HUDEP-2 (cell line): ENCODE results near the gene PRAMEF20.
A peak's percentile ranks its signal among the peaks of the same experiment; 100 is the strongest.
"Not testable (repeated sequence)": the region's sequence is repeated elsewhere in the genome, so short reads cannot be mapped to it uniquely, and the experiment has no call there.

Experiments used
- DNase-seq, 76 experiments: peaks; one replicate each; lab custom pipeline; 2025; ENCODE audit not compliant: unreplicated experiment in 76 of 76; lab: John Stamatoyannopoulos, UW

The PRAMEF20 gene

DNA sequence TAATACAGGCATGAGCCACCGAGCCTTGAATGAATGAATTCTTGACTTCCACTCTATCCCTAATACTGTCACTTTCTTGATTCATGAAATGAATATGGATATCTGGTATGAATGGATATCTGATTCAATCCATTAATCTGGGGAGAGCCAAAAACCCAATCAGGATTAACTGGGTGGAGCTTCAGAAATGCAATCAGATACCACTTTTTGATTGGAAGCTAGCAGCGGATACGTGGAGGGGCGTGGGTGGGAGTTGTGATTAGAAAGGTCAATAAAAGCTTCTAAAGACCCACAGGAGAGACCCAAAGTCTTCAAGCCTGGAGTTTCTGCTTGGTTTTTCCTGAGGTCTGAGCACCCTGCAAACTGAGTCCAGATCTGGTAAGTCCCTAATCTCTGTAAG is at the start of gene PRAMEF20:
Gene PRAMEF20, plus strand, starts transcription at position 301 of the 400 bp plus-strand sequence. CDS start 5,905 bp downstream, outside the sequence.
- not testable (repeated sequence) for DNase-seq

DNA sequence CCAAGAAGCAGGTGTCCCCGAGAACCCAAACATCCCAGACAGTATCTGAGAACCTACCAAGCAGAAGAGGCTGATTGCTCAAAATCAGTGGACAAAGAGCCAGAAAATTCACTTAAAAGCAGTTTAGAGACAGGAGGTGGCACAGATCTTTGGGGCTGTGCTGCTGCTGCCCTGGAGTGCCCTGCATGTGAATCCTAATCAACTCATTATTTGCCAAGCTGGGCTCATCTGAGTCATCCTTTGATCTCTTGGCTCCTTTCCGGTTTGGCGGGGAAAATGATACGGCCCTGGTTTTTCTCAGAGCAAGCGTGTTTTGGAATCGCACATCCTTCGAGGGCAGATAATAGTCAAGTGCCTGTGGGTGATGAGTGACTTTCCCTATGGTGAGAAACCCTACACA is 47.9 kb upstream of the PRAMEF20 start:
- DNase-seq, result not testable (repeated sequence)

DNA sequence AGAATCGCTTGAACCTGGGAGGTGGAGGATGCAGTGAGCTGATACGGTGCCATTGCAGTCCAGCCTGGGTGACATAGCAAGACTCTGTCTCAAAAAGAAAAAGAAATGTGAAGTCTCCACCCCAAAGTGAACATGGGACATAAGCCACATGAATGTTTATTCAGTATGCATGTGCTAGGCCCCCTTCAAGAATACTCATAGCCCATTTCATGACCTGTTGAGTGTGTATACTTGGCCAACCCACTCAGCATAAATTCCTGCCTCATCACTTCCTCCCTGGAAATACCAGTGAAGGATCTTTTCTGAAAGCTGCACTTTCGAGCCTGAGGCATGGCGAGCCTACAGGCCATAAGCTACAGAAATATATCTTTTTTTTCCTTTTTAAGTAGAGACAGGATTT is 45.3 kb upstream of the PRAMEF20 start:
- DNase-seq, result not testable (repeated sequence)

DNA sequence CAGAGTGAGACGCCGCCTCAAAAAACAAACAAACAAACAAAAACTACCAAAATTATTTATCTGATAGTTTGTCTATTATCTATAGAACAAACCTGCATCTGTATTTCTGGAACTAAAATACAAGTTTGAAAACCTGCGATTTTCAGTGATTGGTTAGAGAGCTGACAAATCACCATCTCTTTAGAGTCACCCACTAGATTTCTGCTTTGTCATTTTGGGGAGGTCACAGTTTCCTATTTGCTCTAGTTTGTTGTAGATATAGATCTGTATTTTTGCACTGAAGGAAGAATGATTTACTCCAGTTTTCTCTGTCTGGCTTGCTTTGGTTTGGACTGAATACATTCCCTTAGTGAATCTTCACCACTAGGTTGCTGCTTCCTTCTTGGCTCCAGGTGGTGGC is 43.7 kb upstream of the PRAMEF20 start:
- not testable (repeated sequence) for DNase-seq

- DNase-seq, result peak in 26 of 76 experiments; percentile 0 to 63 (median 13)
Observed at GRCh38 chr1:13368544-13368943, 41.7 kb upstream of the PRAMEF20 start.

DNA sequence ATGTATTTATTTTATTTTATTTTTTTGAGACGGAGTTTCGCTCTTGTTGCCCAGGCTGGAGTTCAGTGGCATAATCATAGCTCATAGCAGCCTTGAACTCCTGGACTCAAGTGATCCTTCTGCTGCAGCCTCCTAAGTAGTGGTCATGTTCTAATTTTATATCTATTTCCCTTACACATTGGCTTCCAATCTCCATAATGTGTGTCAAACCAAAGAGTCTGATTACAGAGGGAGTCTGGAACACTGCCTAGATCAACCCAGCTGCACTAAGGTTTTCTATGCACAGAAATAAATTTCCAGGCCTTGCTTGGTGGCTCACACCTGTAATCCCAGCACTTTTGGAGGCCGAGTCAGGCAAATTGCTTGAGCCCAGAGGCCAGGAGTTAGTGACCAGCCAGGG is 31.3 kb upstream of the PRAMEF20 start:
- not testable (repeated sequence) for DNase-seq

GRCh38 chr1:13380380-13380779 is 29.9 kb upstream of the PRAMEF20 start:
- DNase-seq, result not testable (repeated sequence)

- not testable (repeated sequence) for DNase-seq
Observed at GRCh38 chr1:13389332-13389731, 20.9 kb upstream of the PRAMEF20 start, which contains the start of gene PRAMEF17. PRAMEF17 (plus strand) TSS chr1:13389632; CDS start chr1:13389658, 26 bp downstream.

DNA sequence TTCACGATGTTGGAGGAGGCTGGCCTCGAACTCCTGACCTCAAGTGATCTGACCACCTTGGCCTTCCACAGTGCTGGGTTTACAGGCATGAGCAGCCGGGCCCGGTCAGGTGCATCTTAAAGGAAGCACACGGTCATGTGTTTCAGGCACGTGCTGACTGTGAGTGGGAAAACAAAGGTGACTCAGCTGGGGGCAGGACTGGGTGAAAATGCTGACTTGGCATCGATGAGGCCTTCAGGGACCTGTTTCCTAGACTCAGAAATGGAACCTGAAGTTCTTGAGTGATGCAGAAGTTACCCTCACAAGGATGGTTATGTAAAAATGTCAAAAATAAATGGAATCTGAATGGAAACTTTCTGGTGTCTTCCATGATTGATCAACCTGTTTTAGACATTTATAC is 17.2 kb upstream of the PRAMEF20 start:
- not testable (repeated sequence) for DNase-seq

DNA sequence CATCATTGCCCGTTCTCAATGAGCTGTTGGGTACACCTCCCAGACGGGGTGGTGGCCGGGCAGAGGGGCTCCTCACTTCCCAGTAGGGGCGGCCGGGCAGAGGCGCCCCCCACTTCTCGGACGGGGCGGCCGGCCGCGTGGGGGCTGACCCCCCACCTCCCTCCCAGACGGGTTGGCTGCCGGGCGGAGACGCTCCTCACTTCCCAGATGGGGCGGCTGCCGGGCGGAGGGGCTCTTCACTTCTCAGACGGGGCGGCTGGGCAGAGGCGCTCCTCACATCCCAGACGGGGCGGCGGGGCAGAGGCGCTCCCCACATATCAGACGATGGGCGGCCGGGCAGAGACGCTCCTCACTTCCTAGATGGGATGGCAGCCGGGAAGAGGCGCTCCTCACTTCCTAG is 15.5 kb upstream of the PRAMEF20 start:
- not testable (repeated sequence) for DNase-seq

DNA sequence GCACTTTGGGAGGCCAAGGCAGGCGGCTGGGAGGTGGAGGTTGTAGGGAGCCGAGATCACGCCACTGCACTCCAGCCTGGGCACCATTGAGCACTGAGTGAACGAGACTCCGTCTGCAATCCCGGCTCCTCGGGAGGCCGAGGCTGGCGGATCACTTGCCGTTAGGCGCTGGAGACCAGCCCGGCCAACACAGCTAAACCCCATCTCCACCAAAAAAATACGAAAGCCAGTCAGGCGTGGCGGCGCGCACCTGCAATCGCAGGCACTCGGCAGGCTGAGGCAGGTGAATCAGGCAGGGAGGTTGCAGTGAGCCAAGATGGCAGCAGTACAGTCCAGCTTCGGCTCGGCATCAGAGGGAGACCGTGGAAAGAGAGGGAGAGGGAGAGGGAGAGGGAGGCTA is 14.9 kb upstream of the PRAMEF20 start:
- not testable (repeated sequence) for DNase-seq

- no peak for DNase-seq
Observed at GRCh38 chr1:13407811-13408210, 2.4 kb upstream of the PRAMEF20 start.

DNA sequence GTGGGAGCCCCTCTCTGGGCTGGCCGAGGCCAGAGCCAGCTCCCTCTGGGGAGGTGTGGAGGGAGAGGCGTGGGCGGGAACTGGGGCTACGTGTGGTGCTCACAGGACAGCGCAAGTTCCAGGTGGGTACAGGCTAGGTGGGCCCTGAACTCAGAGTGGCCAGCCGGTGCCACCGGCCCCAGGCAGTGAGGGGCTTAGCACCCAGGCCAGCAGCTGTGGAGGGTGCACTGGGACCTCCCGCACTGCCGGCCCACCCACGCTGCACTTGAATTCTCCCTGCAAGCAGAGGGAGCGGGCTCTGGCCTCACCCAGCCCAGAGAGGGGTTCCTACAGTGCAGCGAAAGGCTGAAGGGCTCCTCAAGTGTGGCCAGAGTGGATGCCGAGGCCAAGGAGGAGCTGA is 20.2 kb downstream of the PRAMEF20 start:
- no peak for DNase-seq

DNA sequence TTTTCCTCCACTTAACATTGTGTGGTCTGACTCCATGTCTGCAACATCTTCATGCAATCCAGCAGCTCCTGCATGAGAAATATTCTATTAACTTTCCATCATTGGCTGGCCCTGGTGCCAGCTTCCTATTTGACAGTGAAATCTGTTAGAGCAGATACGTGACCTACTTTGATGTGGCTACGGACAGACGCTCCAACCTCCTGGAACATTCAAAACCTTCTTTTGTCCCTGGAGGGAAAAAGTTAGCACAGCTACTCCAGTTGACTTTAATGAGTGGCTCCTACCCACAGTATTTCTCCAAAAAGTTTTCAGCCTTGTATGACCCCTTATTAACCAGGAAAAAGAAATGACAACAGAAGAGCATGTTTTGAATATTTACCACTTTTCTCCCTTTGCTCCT is 22.0 kb downstream of the PRAMEF20 start:
- no peak for DNase-seq

- not testable (repeated sequence) for DNase-seq
Observed at GRCh38 chr1:13433694-13434358, 23.6 kb downstream of the PRAMEF20 start.

DNA sequence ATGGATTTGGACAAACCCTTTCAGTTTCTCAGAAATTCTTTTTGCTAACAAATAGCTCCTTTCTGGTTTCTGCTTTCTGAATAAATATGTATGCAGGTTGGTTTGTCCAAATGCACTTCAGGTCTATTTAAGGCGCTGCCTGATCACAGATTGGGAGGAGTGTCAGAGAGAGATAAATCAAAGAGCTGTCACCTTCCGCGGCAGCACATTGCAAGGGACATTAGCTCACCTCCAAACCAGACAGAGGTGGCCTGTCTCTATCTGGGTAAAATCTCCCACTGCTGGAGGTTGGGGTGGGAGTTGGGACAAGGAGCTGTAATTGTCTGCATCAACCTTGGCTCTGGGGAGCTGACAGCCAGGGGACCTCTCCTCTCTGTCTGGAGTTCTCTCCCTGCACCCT is 25.2 kb downstream of the PRAMEF20 start:
- no peak for DNase-seq

DNA sequence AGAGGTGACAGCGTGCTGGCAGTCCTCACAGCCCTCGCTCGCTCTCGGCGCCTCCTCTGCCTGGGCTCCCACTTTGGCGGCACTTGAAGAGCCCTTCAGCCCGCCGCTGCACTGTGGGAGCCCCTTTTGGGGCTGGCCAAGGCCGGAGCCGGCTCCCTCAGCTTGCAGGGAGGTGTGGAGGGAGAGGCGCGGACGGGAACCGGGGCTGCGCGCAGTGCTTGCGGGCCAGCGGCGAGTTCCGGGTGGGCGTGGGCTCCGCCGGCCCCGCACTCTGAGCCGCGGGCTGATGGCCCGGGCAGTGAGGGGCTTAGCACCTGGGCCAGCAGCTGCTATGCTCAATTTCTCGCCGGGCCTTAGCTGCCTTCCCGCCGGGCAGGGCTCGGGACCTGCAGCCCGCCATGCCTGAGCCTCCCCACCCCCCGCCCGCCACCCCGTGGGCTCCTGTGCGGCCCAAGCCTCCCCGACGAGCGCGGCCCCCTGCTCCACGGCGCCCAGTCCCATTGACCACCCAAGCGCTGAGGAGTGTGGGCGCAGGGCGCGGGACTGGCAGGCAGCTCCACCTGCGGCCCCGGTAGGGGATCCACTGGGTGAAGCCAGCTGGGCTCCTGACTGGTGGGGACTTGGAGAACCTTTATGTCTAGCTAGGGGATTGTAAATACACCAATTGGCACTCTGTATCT is 29.0 kb downstream of the PRAMEF20 start:
- DNase-seq, result not testable (repeated sequence)

GRCh38 chr1:13443335-13443979 is 33.2 kb downstream of the PRAMEF20 start:
- no peak for DNase-seq

- no peak for DNase-seq
Observed at GRCh38 chr1:13450204-13450603, 40.0 kb downstream of the PRAMEF20 start.

GRCh38 chr1:13451399-13451965 is 41.2 kb downstream of the PRAMEF20 start:
- no peak for DNase-seq

DNA sequence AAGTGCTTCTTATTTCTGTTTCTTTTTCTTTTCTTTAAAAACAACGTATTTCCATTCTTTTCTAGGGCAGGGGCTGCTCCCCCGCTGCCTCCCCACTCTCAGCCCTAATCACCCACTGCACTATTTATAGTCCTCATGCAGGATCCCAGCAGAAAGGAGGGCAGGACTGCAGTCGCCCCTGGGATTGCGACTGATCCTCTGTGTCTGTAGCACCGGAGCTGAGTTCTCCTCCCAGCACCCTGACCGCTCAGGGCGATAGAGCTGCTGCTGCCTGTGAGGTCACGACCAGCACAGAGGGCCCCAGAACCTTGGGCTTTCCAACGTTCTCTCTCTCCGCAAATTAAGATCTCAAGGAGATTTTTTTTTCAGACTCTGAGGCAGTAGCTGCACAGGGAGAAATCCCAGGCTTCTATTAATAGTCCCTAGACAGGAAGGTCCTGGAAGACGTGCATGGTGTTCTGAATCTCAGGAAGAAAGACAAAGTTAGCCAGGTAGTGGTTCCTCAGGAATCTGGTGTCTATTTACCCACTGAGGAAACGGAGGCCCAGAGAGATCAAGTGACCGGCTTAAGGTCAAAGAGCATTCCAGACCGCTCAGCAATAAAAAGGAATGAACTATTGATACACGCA is 46.8 kb downstream of the PRAMEF20 start:
- no peak for DNase-seq
